Esophagus squamous epithelium (tissue), 5 donors: ENCODE measurements around the gene LRRC34. TPM values are rescaled to one million over a fixed set of nuclear protein-coding genes. Genes with fewer than 3 reads are reported as not detected.

Experiments used
- DNase-seq: peaks from one replicate; lab custom pipeline; 2025; lab: John Stamatoyannopoulos, UW
- H3K27ac ChIP-seq, 4 donors: fragments of 200-600 bp; sonication (generic); one replicate each; pipeline ENCODE4 v1.5.1; 2016 to 2019; ENCODE audit warnings: mild to moderate bottlenecking in 1 of 4
- H3K27me3 ChIP-seq, 4 donors: fragments of 200-600 bp; sonication (generic); 1 replicate in 3 of 4; 2 replicates in 1 of 4; pipeline versions ENCODE4 v1.5.1 to v1.6.0; 2017 to 2021; ENCODE audit warnings: antibody characterized with exemption in 1 of 4
- H3K36me3 ChIP-seq, 3 donors: fragments of 200-600 bp; sonication (generic); one replicate each; pipeline ENCODE4 v1.5.1; 2016 to 2019
- H3K4me1 ChIP-seq, 3 donors: fragments of 200-600 bp; sonication (generic); one replicate each; pipeline ENCODE4 v1.5.1; 2017 to 2019
- H3K4me3 ChIP-seq, 4 donors: fragments of 200-600 bp; sonication (generic); 1 replicate in 3 of 4; 2 replicates in 1 of 4; pipeline ENCODE4 v1.5.1; 2016 to 2019; ENCODE audit warnings: mild to moderate bottlenecking in 2 of 4, moderate library complexity in 1 of 4
- H3K9me3 ChIP-seq, 3 donors: fragments of 200-600 bp; sonication (generic); one replicate each; pipeline ENCODE4 v1.5.1; 2016 to 2019
- POLR2A ChIP-seq, 4 donors: fragments of 450-650 bp; IDR thresholded peaks; one replicate each; pipeline ENCODE4 v1.6.1; 2017; ENCODE audit warnings: antibody characterized with exemption in 4 of 4, mild to moderate bottlenecking in 4 of 4, moderate library complexity in 3 of 4
- WGBS, 2 donors: methylation state at CpG; one replicate each; pipeline ENCODE4 v1.1.5; 2018; 5-methylcytosine and 5-hydroxymethylcytosine counted together
- intact Hi-C: fragments of 100-400 bp; cut with DNase I; formaldehyde crosslinking; loops from one replicate; pipeline ENCODE4 v1.15.0; 2022
- total RNA-seq, 4 donors: library from RNA; depleted of rRNA; stranded (reverse); fragments of >200 nt; gene quantifications; one replicate each; pipeline ENCODE4 v1.1.0, GENCODE V29; 2016
- TF ChIP-seq, protein P1 (sequence below), 6 experiments: fragments of 450-650 bp in 4 of 6; fragments of 200-600 bp in 2 of 6; sonication (generic) in 2 of 6; IDR thresholded peaks; one replicate each; pipeline ENCODE4 v1.5.1; 2016 to 2019; ENCODE audit warnings: antibody characterized with exemption in 6 of 6, mild to moderate bottlenecking in 4 of 6, moderate library complexity in 4 of 6
- donor health status: DM: yes; HTN: yes; CAD: no.

The LRRC34 gene, protein sequence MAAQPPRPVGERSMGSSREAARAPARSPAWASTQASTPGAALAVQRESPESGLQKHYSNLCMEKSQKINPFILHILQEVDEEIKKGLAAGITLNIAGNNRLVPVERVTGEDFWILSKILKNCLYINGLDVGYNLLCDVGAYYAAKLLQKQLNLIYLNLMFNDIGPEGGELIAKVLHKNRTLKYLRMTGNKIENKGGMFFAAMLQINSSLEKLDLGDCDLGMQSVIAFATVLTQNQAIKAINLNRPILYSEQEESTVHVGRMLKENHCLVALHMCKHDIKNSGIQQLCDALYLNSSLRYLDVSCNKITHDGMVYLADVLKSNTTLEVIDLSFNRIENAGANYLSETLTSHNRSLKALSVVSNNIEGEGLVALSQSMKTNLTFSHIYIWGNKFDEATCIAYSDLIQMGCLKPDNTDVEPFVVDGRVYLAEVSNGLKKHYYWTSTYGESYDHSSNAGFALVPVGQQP
- total RNA-seq, result 1 to 10 TPM in 1 of 4 donors, under 1 TPM in 1, not detected in 2; 0.35 to 1.3 TPM

DNA sequence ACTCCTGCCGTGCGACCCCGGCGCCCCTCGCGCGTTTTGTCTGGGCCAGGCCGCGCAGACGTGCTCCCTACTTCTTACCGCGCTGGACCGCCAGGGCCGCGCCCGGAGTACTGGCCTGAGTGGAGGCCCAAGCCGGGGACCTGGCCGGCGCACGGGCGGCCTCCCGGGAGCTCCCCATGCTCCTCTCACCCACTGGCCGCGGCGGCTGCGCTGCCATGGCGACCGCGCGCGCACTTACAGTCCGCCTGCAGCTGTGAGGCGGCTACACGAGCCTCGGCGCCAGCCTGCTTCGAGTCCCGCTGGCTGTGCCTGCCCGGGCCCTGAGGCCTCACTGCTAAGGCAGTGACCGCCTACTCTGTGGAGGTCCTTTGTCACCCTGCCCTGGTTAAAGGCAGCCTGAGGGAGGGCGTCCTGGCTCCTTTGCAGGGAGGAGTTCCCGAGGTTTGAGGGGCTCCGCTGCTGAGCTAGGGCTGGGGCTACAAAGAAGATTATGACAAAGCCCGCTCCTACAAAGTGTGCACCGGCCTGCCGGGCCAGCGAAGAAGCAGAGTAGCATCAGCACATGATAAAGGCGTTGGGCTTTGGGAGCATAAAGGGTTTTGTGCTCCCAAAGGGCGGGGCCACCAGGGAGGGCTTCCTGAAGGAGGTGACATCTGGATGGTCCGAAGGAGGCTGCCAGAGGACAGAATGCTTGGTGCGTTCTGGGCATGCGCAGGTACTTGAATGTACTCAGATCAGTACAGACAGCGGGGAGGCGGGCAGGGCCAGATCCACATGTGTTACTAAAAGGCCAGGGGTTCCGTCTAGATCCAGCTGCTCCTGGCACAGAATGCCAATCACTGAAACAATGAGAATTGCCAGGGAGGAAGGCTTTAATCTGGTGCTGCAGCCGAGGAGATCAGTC lies at the start of gene LRRC34, which contains the start of gene LRRIQ4:
Gene LRRC34 (minus strand): TSS at position 573 of the 904 bp plus-strand sequence. CDS start 356 bp downstream, at position 217.
Gene LRRIQ4 (plus strand): TSS at position 539 of the 904 bp plus-strand sequence. CDS start 9,052 bp downstream, outside the sequence.
- peak within 1 kb of the TSS; percentile 41 to 81 (median 68) for H3K27ac ChIP-seq
- TF ChIP-seq, protein P1, sequence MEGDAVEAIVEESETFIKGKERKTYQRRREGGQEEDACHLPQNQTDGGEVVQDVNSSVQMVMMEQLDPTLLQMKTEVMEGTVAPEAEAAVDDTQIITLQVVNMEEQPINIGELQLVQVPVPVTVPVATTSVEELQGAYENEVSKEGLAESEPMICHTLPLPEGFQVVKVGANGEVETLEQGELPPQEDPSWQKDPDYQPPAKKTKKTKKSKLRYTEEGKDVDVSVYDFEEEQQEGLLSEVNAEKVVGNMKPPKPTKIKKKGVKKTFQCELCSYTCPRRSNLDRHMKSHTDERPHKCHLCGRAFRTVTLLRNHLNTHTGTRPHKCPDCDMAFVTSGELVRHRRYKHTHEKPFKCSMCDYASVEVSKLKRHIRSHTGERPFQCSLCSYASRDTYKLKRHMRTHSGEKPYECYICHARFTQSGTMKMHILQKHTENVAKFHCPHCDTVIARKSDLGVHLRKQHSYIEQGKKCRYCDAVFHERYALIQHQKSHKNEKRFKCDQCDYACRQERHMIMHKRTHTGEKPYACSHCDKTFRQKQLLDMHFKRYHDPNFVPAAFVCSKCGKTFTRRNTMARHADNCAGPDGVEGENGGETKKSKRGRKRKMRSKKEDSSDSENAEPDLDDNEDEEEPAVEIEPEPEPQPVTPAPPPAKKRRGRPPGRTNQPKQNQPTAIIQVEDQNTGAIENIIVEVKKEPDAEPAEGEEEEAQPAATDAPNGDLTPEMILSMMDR (IDR thresholded peaks at IDR 0.05), result no peak
- no peak for TF ChIP-seq POLR2A (IDR thresholded peaks at IDR 0.05)
- DNase-seq, result peak; percentile 19
- H3K36me3 ChIP-seq, result no peaks in the 10 kb centered on the region
- 10 to 53% methylated on average over 2 to 22 of the region's 56 CpGs for WGBS, 2 donors
- H3K9me3 ChIP-seq, result peaks cover 0 to 11% (median 3%) of the 10 kb centered on the region in 3 donors
- intact Hi-C loops, result no loop called here
- peaks cover 0 to 11% (median 0%) of the 10 kb centered on the region in 4 donors for H3K27me3 ChIP-seq
- peaks cover 12 to 33% (median 13%) of the 10 kb centered on the region in 3 donors for H3K4me1 ChIP-seq
- H3K4me3 ChIP-seq, result peak within 1 kb of the TSS; percentile 42 to 85 (median 62)

DNA sequence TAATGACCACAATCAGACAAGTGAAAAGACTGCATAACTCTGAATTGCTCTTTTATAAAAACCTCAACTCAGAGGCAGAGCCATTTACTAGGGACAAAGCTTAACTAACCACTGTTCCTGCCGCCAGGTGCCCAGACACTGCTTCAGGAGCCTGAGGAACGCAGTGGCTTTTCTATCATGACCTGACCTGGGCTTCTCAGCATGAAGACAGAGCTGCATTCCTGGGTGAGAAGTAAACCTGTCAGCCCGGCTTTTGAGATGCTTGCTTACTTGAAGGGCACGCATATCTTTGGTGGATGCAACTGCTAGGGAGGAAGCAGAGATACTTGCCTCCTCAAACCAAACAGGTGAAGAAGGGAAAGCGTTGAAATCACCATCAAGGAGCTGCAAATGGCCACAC lies 49.2 kb upstream of the LRRC34 start:
- Histone ChIP-seq H3K27ac (no peak overlapping the region), H3K4me1 (peaks cover 0 to 7% (median 0%) of the 10 kb centered on the region in 3 donors), H3K27me3 (peaks cover 0 to 13% (median 0%) of the 10 kb centered on the region in 4 donors), H3K9me3 (no peaks in the 10 kb centered on the region), H3K4me3 (no peak overlapping the region), H3K36me3 (no peaks in the 10 kb centered on the region)
- no peak for DNase-seq
- no peak for TF ChIP-seq POLR2A (IDR thresholded peaks at IDR 0.05)
- TF ChIP-seq, protein P1 (IDR thresholded peaks at IDR 0.05), result no peak
- 64 to 76% methylated on average over 4 of the region's 5 CpGs for WGBS, 2 donors
- intact Hi-C loops, result loop anchor here (10.0 kb wide), 1 partner anchor 163 kb away; no protein-coding TSS in a partner anchor

DNA sequence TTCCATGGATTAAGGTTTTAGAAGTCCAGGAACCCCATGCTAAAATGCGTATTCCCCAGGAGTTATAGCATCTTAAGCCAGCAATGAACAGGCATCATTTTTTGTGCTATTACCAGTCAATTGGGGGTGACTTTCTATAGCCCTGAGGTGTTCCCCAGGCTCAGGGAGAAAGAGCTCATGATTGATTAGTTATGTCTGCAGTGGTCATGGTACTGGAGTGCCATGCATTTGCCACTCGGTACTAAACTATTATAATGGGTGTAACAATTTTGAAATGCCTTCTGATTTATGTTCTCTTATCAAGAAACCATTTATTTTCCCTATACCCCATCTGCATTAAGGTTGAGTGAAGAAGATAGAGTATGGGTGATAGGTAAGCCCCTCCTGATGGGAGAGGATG lies 45.1 kb upstream of the LRRC34 start:
- Histone ChIP-seq H3K27me3 (peaks cover 0 to 18% (median 0%) of the 10 kb centered on the region in 4 donors), H3K4me3 (no peak overlapping the region), H3K4me1 (no peaks in the 10 kb centered on the region), H3K9me3 (no peaks in the 10 kb centered on the region), H3K27ac (no peak overlapping the region), H3K36me3 (no peaks in the 10 kb centered on the region)
- intact Hi-C loops, result no loop called here
- TF ChIP-seq, protein P1 (IDR thresholded peaks at IDR 0.05), result no peak
- no peak for TF ChIP-seq POLR2A (IDR thresholded peaks at IDR 0.05)
- 77 to 88% methylated on average over 2 of the region's 2 CpGs for WGBS, 2 donors
- DNase-seq, result no peak

DNA sequence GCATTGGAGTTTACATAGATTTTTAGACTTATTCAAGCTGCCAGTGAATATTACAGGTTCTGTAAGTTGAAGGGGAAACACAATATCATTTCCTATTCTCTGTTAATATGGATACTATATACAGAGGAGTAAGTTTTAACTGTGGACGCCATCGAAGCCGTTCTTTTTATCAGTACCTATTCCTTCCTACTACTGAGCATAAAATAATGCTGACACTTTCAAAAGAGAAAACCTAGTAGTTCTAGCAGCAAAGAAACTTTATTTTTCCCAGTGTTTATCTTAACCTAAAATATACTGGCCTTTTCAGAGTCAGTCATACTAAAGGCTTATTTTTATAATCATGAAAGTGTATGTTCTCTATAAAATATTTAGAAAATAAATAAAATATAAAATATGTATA lies 42.8 kb upstream of the LRRC34 start:
- Histone ChIP-seq H3K36me3 (no peaks in the 10 kb centered on the region), H3K27ac (no peak overlapping the region), H3K9me3 (no peaks in the 10 kb centered on the region), H3K4me3 (no peak overlapping the region), H3K4me1 (no peaks in the 10 kb centered on the region), H3K27me3 (peaks cover 0 to 18% (median 0%) of the 10 kb centered on the region in 4 donors)
- intact Hi-C loops, result no loop called here
- no peak for DNase-seq
- 92 to 93% methylated on average over 3 of the region's 3 CpGs for WGBS, 2 donors
- TF ChIP-seq, protein P1 (IDR thresholded peaks at IDR 0.05), result no peak
